Hematopoietic multipotent progenitor cell treated with erythropoietin and hydrocortisone succinate and interleukin-3 and kit ligand, for 6 days (in vitro differentiated cells): ENCODE results near the gene ZBED4.

Experiments
- DNase-seq: peaks from one replicate; pipeline ENCODE4 v3.0.0-alpha.2; 2015

ZBED4 gene

GRCh38 chr22:49883294-49883640 lies 29.6 kb downstream of the ZBED4 start:
- DNase-seq, result no peak

- no peak for DNase-seq
Measured at GRCh38 chr22:49884075-49884474, 30.4 kb downstream of the ZBED4 start.

- no peak for DNase-seq
Measured at GRCh38 chr22:49884503-49885260, 31.0 kb downstream of the ZBED4 start.

GRCh38 chr22:49885281-49885680 lies 31.6 kb downstream of the ZBED4 start:
- no peak for DNase-seq

GRCh38 chr22:49885881-49886280 lies 32.2 kb downstream of the ZBED4 start:
- DNase-seq, result no peak

GRCh38 chr22:49886346-49887063 lies 32.9 kb downstream of the ZBED4 start:
- no peak for DNase-seq

GRCh38 chr22:49887064-49887451 lies 33.4 kb downstream of the ZBED4 start:
- DNase-seq, result no peak

GRCh38 chr22:49887702-49888101 lies 34.1 kb downstream of the ZBED4 start:
- no peak for DNase-seq

GRCh38 chr22:49889071-49889470 lies 35.4 kb downstream of the ZBED4 start:
- no peak for DNase-seq

GRCh38 chr22:49892226-49892899 lies 38.7 kb downstream of the ZBED4 start:
- DNase-seq, result no peak

GRCh38 chr22:49893025-49893424 lies 39.4 kb downstream of the ZBED4 start:
- no peak for DNase-seq

- DNase-seq, result no peak
Measured at GRCh38 chr22:49894322-49895054, 40.8 kb downstream of the ZBED4 start.

GRCh38 chr22:49896201-49896600 lies 42.6 kb downstream of the ZBED4 start:
- DNase-seq, result no peak

GRCh38 chr22:49897015-49897684 lies 43.5 kb downstream of the ZBED4 start:
- DNase-seq, result no peak

GRCh38 chr22:49899530-49899929 lies 45.9 kb downstream of the ZBED4 start:
- DNase-seq, result no peak

GRCh38 chr22:49900441-49901230 lies 47.0 kb downstream of the ZBED4 start:
- DNase-seq, result no peak

GRCh38 chr22:49901457-49901856 lies 47.8 kb downstream of the ZBED4 start:
- no peak for DNase-seq

GRCh38 chr22:49903322-49904039 lies 49.8 kb downstream of the ZBED4 start:
- DNase-seq, result peak; percentile 84

GRCh38 chr22:49904040-49904369 lies 50.4 kb downstream of the ZBED4 start:
- no peak for DNase-seq

- no peak for DNase-seq
Measured at GRCh38 chr22:49905465-49905864, 51.8 kb downstream of the ZBED4 start.

- DNase-seq, result no peak
Measured at GRCh38 chr22:49906071-49906798, 52.6 kb downstream of the ZBED4 start.
